IMR-90 (cell line): ENCODE measurements around the gene PTS. TPM values are rescaled to one million over a fixed set of nuclear protein-coding genes. Genes with fewer than 3 reads are reported as not detected.

ENCODE experiments used
- ATAC-seq: fragments of 200-7000 bp; cut with Tn5 transposase; 2 replicates; pipeline ENCODE4 v1.9.1; 2020; ENCODE audit warnings: low read depth, mild to moderate bottlenecking, moderate library complexity
- BruUV-seq: library from RNA; stranded (reverse); fragments of 400-500 nt; replicated peaks from 2 replicates; lab custom pipeline; 2021; lab: Mats Ljungman, UMichigan
- CTCF ChIA-PET: fragments of 300-600 bp; formaldehyde crosslinking; extraction: SDS; loops from one replicate; lab custom pipeline; 2021; ENCODE audit warnings: antibody characterized with exemption; lab: Yijun Ruan, JAX
- POLR2A ChIA-PET: fragments of 300-600 bp; sonication (Branson Sonifier 250); formaldehyde crosslinking; loops from one replicate; lab custom pipeline; 2022; ENCODE audit warnings: antibody characterized with exemption; ENCODE audit not compliant: unreplicated experiment; lab: Charles Lee
- DNase-seq: peaks from one replicate; pipeline ENCODE4 v3.0.0; 2013
- H2AFZ ChIP-seq: replicated peaks from 2 replicates; pipeline ENCODE3; 2013; ENCODE audit warnings: low read length, mild to moderate bottlenecking; ENCODE audit not compliant: poor library complexity
- H2AK5ac ChIP-seq: 2 replicates; pipeline ENCODE4 v1.6.1; 2013; ENCODE audit warnings: low read depth, low read length, inconsistent platforms
- H2AK9ac ChIP-seq: replicated peaks from 2 replicates; pipeline ENCODE3; 2013; ENCODE audit warnings: mild to moderate bottlenecking, low read depth, low read length, moderate library complexity; ENCODE audit not compliant: poor library complexity
- H2BK120ac ChIP-seq: 2 replicates; pipeline ENCODE4 v1.6.1; 2013; ENCODE audit warnings: low read depth, low read length, inconsistent platforms
- H2BK15ac ChIP-seq: 3 replicates; pipeline ENCODE4 v1.6.1; 2013; ENCODE audit warnings: low read depth, low read length, inconsistent platforms
- H2BK20ac ChIP-seq: 2 replicates; pipeline ENCODE4 v1.6.1; 2013; ENCODE audit warnings: low read depth, mild to moderate bottlenecking, inconsistent platforms, low read length, moderate library complexity
- H2BK5ac ChIP-seq: 2 replicates; pipeline ENCODE4 v1.6.1; 2013; ENCODE audit warnings: mild to moderate bottlenecking, low read depth, low read length, inconsistent platforms; ENCODE audit not compliant: poor library complexity, severe bottlenecking
- H3K14ac ChIP-seq: replicated peaks from 2 replicates; pipeline ENCODE4 v1.6.1; 2013; ENCODE audit warnings: low read depth, low read length, inconsistent platforms
- H3K18ac ChIP-seq: 2 replicates; pipeline ENCODE4 v1.6.1; 2013; ENCODE audit warnings: low read depth, low read length, control low read depth
- H3K23ac ChIP-seq: 2 replicates; pipeline ENCODE4 v1.6.1; 2013; ENCODE audit warnings: low read depth, low read length, inconsistent platforms
- H3K27ac ChIP-seq: 2 replicates; pipeline ENCODE4 v1.5.1; 2013; ENCODE audit warnings: mild to moderate bottlenecking, control low read depth, low read length; ENCODE audit not compliant: insufficient read depth
- H3K27me3 ChIP-seq: 2 replicates; pipeline ENCODE4 v1.6.1; 2013; ENCODE audit warnings: low read length; ENCODE audit not compliant: control insufficient read depth, insufficient read depth
- H3K36me3 ChIP-seq: 2 replicates; pipeline ENCODE4 v1.6.1; 2013; ENCODE audit warnings: low read length, mixed read lengths; ENCODE audit not compliant: control insufficient read depth, insufficient read depth
- H3K4ac ChIP-seq: 2 replicates; pipeline ENCODE4 v1.6.1; 2013; ENCODE audit warnings: low read depth, low read length, inconsistent platforms
- H3K4me1 ChIP-seq: 2 replicates; pipeline ENCODE4 v1.6.1; 2013; ENCODE audit warnings: low read length, mixed read lengths; ENCODE audit not compliant: control insufficient read depth, insufficient read depth
- H3K4me2 ChIP-seq: 2 replicates; pipeline ENCODE4 v1.6.1; 2013; ENCODE audit warnings: low read depth, mild to moderate bottlenecking, control low read depth, low read length, moderate library complexity
- H3K4me3 ChIP-seq: 2 replicates; pipeline ENCODE4 v1.5.1; 2013; ENCODE audit warnings: low read depth, mild to moderate bottlenecking, control low read depth, low read length, moderate library complexity; ENCODE audit not compliant: insufficient read depth
- H3K56ac ChIP-seq: 2 replicates; pipeline ENCODE4 v1.6.1; 2013; ENCODE audit warnings: low read length, inconsistent platforms; ENCODE audit not compliant: insufficient read depth; ENCODE audit errors: extremely low read depth
- H3K79me1 ChIP-seq, 2 experiments: 2 replicates each; pipeline ENCODE4 v1.6.1; 2013; ENCODE audit warnings: low read length in 2 of 2, inconsistent platforms in 1 of 2, low read depth in 1 of 2
- H3K9ac ChIP-seq: 2 replicates; pipeline ENCODE4 v1.6.1; 2013; ENCODE audit warnings: low read depth, low read length, control low read depth
- H3K9me1 ChIP-seq: 2 replicates; pipeline ENCODE4 v1.6.1; 2013; ENCODE audit warnings: low read length, inconsistent platforms; ENCODE audit not compliant: insufficient read depth
- H3K9me3 ChIP-seq: 2 replicates; pipeline ENCODE4 v1.6.1; 2013; ENCODE audit warnings: low read length; ENCODE audit not compliant: control insufficient read depth, insufficient read depth
- H4K20me1 ChIP-seq: 2 replicates; pipeline ENCODE4 v1.6.1; 2013; ENCODE audit warnings: low read length, inconsistent platforms; ENCODE audit not compliant: insufficient read depth
- H4K5ac ChIP-seq: 2 replicates; pipeline ENCODE4 v1.6.1; 2013; ENCODE audit warnings: mild to moderate bottlenecking, low read depth, low read length, control low read depth
- H4K8ac ChIP-seq, 2 experiments: 2 replicates each; pipeline ENCODE4 v1.6.1; 2013; ENCODE audit warnings: low read depth in 2 of 2, low read length in 2 of 2, control low read depth in 1 of 2, inconsistent platforms in 1 of 2
- H4K91ac ChIP-seq: 2 replicates; pipeline ENCODE4 v1.6.1; 2013; ENCODE audit warnings: low read depth, low read length, inconsistent platforms; ENCODE audit not compliant: insufficient read depth
- CHD1 ChIP-seq: IDR thresholded peaks from 2 replicates; pipeline ENCODE4 v1.6.1; 2012; ENCODE audit warnings: low read depth, low read length, improper control_type of control experiment
- CTCF ChIP-seq: conservative IDR thresholded peaks from 2 replicates; pipeline ENCODE4 v1.5.1; 2012; ENCODE audit warnings: mild to moderate bottlenecking, low read depth, low read length, improper control_type of control experiment
- MAZ ChIP-seq: IDR thresholded peaks from 2 replicates; pipeline ENCODE4 v1.6.1; 2012; ENCODE audit warnings: low read depth, mild to moderate bottlenecking, low read length, improper control_type of control experiment, moderate library complexity, borderline replicate concordance
- NFE2L2 ChIP-seq: fragments of 150-350 bp; IDR thresholded peaks from 2 replicates; pipeline ENCODE4 v1.6.1; 2016; ENCODE audit warnings: low read depth, mild to moderate bottlenecking, low read length
- POLR2A ChIP-seq: IDR thresholded peaks from 2 replicates; pipeline ENCODE4 v1.6.1; 2012; ENCODE audit warnings: mild to moderate bottlenecking, low read depth, low read length
- RAD21 ChIP-seq: IDR thresholded peaks from 2 replicates; pipeline ENCODE4 v1.6.1; 2012; ENCODE audit warnings: low read length, improper control_type of control experiment
- RFX5 ChIP-seq: IDR thresholded peaks from 2 replicates; pipeline ENCODE4 v1.8.0; 2012; ENCODE audit warnings: low read depth, mild to moderate bottlenecking, low read length, moderate library complexity
- WGBS, 2 experiments: methylation state at CpG; one replicate each; pipeline versions ENCODE4 v1.1.5 to v1.1.7; 2013; ENCODE audit warnings: missing lambda C conversion rate in 2 of 2; ENCODE audit not compliant: insufficient read length in 1 of 2; ENCODE audit errors: extremely low coverage in 2 of 2; 5-methylcytosine and 5-hydroxymethylcytosine counted together
- dilution Hi-C: fragments of 300-500 bp; cut with HindIII; formaldehyde crosslinking; loops from one replicate; pipeline ENCODE4 v1.14.3; 2018; ENCODE audit warnings: low sequenced_read_pairs; ENCODE audit not compliant: unreplicated experiment
- in situ Hi-C: fragments of 300-500 bp; cut with MboI; formaldehyde crosslinking; loops from 3 replicates; pipeline ENCODE4 v1.14.3; 2019; ENCODE audit warnings: low sequenced_read_pairs, inconsistent platforms, mixed read lengths
- intact Hi-C: fragments of 100-400 bp; cut with micrococcal nuclease; formaldehyde crosslinking; loops from 2 replicates; pipeline ENCODE4 v1.10.0; 2022
- polyA plus RNA-seq, 3 experiments: library from polyadenylated mRNA; depleted of rRNA; stranded (reverse); fragments of >200 nt; gene quantifications; 2 replicates each; pipeline ENCODE4 v1.2.3, GENCODE V29; 2012; ENCODE audit warnings: low replicate concordance in 1 of 3
- total RNA-seq: library from RNA; depleted of rRNA; stranded (reverse); fragments of >200 nt; gene quantifications from 2 replicates; pipeline ENCODE4 v1.2.3, GENCODE V29; 2012

PTS gene
- total and polyA plus RNA-seq, 2 of the 4 experiments (the other 2 are of a cell fraction), result 21.0 to 51.8 TPM

DNA sequence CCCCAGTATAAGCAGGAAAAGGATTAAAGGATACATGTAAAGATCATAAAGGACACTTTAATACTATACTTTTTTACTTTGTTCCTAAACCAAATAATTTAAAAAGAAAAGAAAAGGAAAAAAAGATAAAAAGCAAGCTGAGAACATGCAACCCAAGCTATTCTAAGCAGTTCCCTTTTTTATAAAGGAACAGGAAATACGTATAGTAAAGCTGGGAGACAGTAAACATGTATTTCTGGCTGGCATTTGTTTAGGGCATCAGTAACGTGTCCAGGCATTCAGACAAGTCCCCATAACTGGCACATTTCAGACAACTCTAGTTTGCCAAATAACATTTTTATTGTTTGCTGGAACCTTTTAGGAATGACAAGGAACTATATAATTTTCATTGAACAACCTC is 26.0 kb upstream of the PTS start:
- Histone ChIP-seq H3K27ac (no peak overlapping the region), H3K23ac (no peak overlapping the region), H3K9me1 (no peaks in the 10 kb centered on the region; the same call in 1 of the 2 replicates), H2BK5ac (no peak overlapping the region), H2AK5ac (no peak overlapping the region), H2AK9ac (no peak overlapping the region), H2AFZ (no peak overlapping the region), H3K4me1 (peaks cover 2% of the 10 kb centered on the region; the same call in 1 of the 2 replicates), H3K4me3 (no peak overlapping the region), H3K9ac (no peak overlapping the region), H3K56ac (no peak overlapping the region), H3K18ac (no peak overlapping the region), H2BK15ac (no peak overlapping the region), H3K4ac (no peak overlapping the region), H4K5ac (no peak overlapping the region), H3K36me3 (no peaks in the 10 kb centered on the region), H3K9me3 (no peaks in the 10 kb centered on the region), H3K79me1 (no peaks in the 10 kb centered on the region), H4K8ac (no peak overlapping the region), H2BK20ac (no peak overlapping the region), H3K27me3 (no peaks in the 10 kb centered on the region; the same call in 1 of the 2 replicates), H2BK120ac (no peak overlapping the region), H4K91ac (no peak overlapping the region), H3K14ac (no peak overlapping the region), H3K4me2 (no peak overlapping the region), H4K20me1 (no peaks in the 10 kb centered on the region)
- ChIA-PET CTCF (no interaction called here), POLR2A (no interaction called here)
- no TSS peak for BruUV-seq
- TF ChIP-seq POLR2A (no peak), CTCF (no peak), NFE2L2 (no peak), MAZ (no peak), RFX5 (no peak), RAD21 (no peak), CHD1 (no peak)
- no CpG with 5 or more reads among the region's 2 CpGs for WGBS, 2 experiments
- intact Hi-C loops, result no loop called here
- dilution Hi-C loops, result no loop called here
- DNase-seq, result no peak
- ATAC-seq, result no peak
- in situ Hi-C loops, result loop anchor here (25.0 kb wide), 1 partner anchor 1337 kb away; no protein-coding TSS in a partner anchor
